Heart left ventricle (tissue), 13 donors: ENCODE measurements around the gene CSTF2.

Experiments
- POLR2A ChIP-seq, 2 donors: fragments of 450-650 bp; IDR thresholded peaks; one replicate each; pipeline ENCODE4 v1.6.1; 2017; ENCODE audit warnings: antibody characterized with exemption in 2 of 2, mild to moderate bottlenecking in 2 of 2, moderate library complexity in 2 of 2
- TF ChIP-seq, protein P1 (sequence below), 12 donors: fragments of 200-600 bp; sonication (generic) in 4 of 12; IDR thresholded peaks; one replicate each; pipeline versions ENCODE4 v1.5.0 to v1.8.0; 2018 to 2022; ENCODE audit warnings: antibody characterized with exemption in 12 of 12, mild to moderate bottlenecking in 5 of 12
- donor health status: ischemic (EF 13 %, LVEDD 7.1; RV severe dilation, severe dysfunction).
- donor health status: DM: no; HTN: yes; CAD: no.
- donor health status: DM: no; HTN: no; CAD: no.
- donor health status: ischemic (EF 25% LVEDD 6.9; RV normal size, moderate dysfunction).
- donor health status: ischemic (EF 25% LVEDD 5.7; RV mildly dilated, moderate dysfunction).
- donor health status: ischemic (EF 35%, LVEDD 5.7; RV mildly dilated, moderate dysfunction).
- donor health status: nonischemic (EF 11% LVEDD 7.7; RV severe dilation, severe dysfunction).
- donor health status: DM: yes; HTN: yes; CAD: no.
- donor health status: PGD.
- donor health status: ischemic (EF 29% LVEDD 5.4; RV normal size, mild dysfunction).
- donor health status: nonischemic (EF 23%, LVEDD 6.1; RV moderate dilation, normal function).

DNA sequence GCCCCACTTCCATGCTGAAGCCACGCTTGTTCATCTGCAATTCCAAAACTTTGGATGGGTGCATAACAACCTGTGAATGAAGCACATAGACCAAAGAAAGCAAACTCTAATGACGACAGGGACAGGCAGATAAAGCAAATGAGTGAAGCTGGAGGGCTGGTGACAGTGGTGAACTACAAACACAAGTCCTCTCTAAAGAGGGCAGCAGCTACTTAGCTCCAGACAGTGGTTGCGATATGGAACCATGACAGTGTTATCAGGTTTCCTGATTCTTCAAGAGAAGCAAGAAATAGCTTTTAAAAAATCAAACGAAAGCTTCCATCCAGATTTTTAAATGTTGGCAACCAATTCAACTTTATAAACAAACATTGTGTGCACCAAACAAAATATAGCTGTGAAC, 30.1 kb downstream of the CSTF2 start:
- TF ChIP-seq, protein P1, sequence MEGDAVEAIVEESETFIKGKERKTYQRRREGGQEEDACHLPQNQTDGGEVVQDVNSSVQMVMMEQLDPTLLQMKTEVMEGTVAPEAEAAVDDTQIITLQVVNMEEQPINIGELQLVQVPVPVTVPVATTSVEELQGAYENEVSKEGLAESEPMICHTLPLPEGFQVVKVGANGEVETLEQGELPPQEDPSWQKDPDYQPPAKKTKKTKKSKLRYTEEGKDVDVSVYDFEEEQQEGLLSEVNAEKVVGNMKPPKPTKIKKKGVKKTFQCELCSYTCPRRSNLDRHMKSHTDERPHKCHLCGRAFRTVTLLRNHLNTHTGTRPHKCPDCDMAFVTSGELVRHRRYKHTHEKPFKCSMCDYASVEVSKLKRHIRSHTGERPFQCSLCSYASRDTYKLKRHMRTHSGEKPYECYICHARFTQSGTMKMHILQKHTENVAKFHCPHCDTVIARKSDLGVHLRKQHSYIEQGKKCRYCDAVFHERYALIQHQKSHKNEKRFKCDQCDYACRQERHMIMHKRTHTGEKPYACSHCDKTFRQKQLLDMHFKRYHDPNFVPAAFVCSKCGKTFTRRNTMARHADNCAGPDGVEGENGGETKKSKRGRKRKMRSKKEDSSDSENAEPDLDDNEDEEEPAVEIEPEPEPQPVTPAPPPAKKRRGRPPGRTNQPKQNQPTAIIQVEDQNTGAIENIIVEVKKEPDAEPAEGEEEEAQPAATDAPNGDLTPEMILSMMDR (IDR thresholded peaks at IDR 0.05) = no peak
- TF ChIP-seq POLR2A (IDR thresholded peaks at IDR 0.05) = no peak
